Stimulated activated naive CD8-positive, alpha-beta T cell treated with anti-CD3 and anti-CD28 coated beads, Interleukin-15, Interleukin-2, amounts not matched to agents 100 U/mL and 50 U/mL, for 24 hours (primary cell): ENCODE data around the gene RALGAPA2.
"Not testable (repeated sequence)": the region's sequence is repeated elsewhere in the genome, so short reads cannot be mapped to it uniquely, and the experiment has no call there.

Experiments
- ATAC-seq: fragments of 150-1000 bp; cut with Tn5 transposase; one replicate; pipeline ENCODE4 v1.10.0; 2021
- DNase-seq: peaks from one replicate; pipeline ENCODE4 v3.0.0; 2021

The RALGAPA2 gene

DNA sequence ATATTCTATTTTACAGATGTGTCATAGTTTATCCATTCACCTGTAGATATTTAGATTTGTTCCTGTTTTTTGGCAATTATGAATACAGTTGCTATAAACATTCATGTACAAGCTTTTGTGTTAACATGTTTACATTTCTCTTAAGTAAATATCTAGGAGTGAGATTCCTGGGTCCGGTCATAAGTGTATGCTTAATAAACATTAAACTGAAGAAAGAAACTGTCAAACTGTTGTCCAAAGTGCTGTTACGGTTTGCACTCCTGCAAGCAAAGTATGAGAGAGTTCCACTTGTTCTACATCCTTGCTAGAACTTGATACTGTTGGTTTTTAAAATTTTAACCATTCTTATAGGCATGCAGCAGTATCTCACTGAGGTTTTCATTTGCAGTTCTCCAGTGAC, 138.6 kb downstream of the RALGAPA2 start:
- DNase-seq (no peak), ATAC-seq (no peak)

DNA sequence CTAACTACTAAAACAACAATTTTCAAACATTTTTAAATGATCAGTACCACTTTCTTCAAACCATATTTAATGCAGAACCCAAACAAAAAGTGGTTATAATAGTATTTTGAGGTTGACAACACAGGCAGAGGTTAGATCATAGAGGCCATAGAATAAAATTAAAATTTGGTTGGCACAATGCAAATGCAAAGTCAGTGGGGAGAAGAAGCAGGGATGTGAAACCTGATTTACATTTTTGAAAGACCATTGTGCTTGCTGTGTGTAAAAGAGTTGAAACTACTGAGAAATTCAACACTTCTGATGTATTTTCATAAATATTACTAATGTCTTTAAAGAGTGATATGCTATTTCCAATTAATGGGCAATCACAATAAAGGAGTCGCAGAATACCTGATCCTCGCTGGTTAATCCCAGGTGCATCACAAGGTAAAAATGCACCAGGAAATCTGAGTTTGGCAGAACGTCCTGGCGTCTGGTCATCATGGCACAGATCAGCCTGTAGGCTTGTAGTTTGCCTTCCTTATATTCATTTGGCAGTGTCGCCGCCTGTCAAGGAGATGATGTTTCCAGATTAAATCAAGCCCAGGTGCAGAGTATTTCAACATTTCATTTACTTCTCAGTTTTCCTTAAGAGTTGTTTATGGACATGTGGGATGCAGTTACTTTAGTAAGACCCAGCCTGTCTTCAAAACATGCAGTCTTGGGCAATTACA, 141.2 kb downstream of the RALGAPA2 start:
- DNase-seq (no peak), ATAC-seq (no peak)

DNA sequence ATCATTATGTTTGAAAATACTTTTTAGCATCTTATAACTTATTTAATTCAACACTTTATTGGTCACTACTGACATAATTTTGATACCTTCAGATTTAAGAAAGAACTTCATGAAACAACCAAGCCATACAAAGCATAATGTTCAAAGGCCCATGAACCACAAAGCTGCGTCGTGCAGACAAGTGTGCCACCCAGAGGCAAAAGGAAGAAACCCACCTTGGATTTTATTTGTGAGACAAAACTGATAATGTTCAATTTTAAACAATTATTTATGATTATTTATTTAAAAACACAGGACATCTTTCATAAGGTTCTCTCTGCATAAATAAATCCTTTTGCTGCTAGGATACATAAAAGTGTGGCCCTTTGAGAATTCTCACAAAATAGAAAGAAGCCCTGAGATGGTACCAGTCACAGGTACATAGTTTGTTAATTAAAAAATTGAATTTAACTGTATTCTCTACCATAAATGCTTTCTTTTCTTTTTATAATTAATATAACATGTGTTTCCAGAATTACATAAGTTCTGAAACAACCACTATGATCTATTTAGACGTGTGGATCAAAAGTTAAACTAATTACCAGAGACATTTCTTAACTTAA, 143.7 kb downstream of the RALGAPA2 start:
- peak; percentile 34 for DNase-seq
- ATAC-seq, result no peak

DNA sequence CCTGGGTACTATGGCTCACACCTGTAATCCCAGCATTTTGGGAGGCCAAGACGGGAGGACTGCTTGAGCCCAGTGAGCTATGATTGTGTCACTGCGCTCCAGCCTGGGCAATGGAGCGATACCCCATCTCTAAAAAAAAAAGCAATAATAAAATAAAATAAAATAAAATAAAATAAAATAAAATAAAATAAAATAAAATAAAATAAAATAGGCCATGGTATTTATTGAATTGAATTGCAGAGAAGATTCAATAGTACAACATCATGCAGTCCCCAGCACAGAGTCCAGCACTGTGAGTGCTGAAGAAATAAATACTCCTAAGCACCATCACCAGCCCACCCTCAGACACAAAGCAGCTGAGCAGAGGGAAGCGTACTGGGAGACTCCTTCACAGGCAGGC, 144.7 kb downstream of the RALGAPA2 start:
- no peak for DNase-seq
- no peak for ATAC-seq

DNA sequence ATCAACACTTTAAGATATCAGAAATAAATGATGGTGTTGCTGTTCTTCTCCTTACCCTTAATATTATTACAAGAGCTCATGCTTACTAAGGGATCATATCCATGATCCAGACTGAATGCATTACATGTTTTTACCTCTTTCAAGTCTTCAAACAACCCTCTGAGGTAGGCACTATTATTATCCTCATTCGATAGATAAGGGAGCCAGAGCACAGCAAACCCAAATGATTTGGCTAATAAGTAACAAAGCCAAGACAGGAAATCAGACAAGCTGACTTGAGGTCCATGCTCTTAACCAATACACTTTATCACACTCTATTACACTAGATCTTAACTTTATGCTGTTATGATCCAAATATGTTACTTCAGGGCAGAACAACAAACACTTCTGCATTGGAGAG, 145.9 kb downstream of the RALGAPA2 start:
- ATAC-seq (no peak), DNase-seq (no peak)

DNA sequence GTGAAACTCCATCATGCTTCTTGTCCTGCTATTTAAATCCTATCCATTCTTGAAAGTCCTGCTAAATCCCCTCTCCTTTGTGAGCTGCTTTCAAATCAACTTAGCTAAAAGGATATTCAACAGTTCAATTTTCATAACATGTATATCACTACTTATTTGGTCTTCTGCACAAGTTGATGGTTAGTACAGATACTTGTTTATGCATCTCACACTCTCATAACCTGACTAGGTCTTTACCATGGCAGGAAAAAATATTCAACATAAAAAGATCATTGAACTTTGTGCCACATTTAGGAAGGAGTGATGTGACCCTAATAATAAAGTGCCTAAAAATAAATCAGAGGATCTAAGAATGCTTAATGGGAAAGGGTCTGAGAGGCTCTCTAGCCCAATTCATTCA, 148.2 kb downstream of the RALGAPA2 start:
- DNase-seq, result no peak
- no peak for ATAC-seq

DNA sequence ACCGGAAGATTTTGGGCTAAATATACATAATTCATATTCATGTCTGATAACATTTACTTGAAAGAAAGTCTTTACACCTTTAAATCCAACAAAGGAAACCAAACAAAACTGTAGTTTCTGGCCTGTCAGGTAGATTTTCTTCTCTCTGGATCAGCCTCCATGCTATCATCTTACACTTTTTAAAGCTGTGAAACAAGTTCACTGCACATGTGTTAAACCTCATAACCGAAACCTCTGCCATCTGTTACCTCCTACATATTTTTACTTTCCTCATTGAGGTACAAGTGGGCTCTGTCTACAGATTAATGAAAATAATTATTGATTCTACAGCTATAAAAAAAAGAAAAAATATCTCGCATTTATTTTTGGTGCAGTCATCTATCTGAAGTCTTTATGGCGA, 149.9 kb downstream of the RALGAPA2 start:
- no peak for ATAC-seq
- DNase-seq, result no peak

DNA sequence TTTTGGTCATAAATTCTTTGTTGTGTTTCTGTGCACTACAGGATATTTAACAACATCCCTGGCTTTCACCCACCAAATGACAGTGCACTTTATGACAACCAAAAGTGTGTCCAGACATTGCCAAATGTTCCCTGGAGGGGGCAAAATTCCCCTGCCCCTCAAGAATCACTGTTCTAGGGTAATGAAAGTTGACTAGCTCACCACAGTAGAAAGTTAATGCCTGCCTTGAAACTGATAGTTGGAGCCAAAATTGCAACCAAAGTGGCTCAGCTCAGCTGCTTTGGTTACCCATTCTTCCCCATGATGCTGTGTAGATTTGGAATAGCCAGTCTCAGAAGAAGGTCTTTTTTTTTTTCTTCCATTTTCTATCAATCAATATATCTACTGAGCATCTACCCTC, 150.6 kb downstream of the RALGAPA2 start:
- ATAC-seq, result peak; percentile 9
- peak; percentile 4 for DNase-seq

DNA sequence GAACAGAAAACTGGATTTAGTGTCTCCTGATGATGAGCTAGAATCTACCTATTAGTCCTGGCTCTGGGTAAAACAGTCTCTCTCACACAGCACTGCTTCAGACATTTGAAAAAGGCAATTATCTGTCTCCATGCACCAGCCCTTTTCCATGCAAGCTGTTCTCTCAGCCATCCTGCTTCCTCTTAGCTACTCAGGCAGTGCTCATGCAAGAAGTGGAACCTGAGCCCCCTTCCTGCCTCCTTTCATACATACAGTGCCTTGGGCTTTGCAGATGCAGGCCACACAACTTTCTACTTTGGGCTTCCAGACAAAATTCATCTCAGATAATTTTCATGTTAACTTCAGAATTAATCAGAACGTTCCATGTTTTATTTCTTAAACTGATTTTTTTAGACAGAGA, 151.3 kb downstream of the RALGAPA2 start:
- ATAC-seq (no peak), DNase-seq (no peak)

DNA sequence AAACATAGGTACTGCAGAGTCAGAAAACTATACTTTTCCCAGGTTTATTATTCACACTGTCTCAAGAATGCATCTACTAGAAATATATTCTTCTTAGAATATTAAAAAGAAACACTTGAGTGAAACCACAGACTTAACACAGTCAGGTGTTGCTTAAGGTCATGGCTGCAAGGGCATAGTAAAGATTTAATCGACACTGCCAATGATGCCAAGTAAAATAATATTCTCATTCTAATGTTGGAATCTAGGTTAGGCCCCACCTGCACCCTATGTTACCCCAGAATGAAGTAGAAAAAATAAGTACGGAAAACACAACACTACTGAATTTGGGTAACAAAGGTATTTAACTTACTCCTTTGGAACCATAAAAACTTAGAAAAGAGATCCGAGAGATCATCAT, 155.0 kb downstream of the RALGAPA2 start:
- no peak for DNase-seq

DNA sequence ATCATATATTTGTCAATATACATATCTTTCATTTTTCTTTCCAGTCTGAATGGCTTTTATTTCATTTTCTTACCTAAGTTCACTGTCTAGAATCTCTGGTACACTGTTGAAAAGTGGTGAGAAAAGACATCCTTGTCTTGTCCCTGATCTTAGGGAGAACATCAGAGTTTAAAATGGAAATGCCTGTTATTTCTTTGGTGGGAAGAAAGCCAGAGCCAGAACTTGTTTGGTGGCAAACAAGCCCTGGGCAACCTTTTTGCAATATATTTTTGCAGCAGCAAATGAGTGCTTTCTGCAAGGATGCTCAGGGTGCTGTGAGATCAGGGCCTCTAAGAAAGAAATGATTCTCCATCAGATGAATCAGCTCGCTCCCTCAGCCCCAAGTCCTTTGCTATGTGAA, 156.6 kb downstream of the RALGAPA2 start:
- ATAC-seq (no peak), DNase-seq (no peak)

More for the DNA sequence above, 155.0 kb downstream of the RALGAPA2 start:
- ATAC-seq, result no peak

DNA sequence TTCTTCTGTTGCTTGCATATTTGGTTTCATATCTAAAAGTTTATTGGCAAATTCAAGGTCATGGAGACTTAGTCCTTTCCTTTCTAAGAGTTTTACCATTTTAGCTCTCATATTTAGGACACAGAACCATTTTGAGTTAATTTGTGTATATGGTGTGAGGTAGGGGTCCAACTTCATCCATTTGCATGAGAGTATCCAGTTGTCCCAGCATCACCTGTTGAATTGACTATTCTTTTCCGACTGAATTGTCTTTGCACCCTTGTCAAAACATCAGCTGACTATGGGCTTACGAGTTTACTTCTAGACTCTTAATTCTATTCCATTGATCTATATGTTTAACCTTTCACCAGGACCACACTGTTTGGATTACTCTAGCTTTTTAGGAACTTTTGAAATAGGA, 157.5 kb downstream of the RALGAPA2 start:
- ATAC-seq, result no peak

DNA sequence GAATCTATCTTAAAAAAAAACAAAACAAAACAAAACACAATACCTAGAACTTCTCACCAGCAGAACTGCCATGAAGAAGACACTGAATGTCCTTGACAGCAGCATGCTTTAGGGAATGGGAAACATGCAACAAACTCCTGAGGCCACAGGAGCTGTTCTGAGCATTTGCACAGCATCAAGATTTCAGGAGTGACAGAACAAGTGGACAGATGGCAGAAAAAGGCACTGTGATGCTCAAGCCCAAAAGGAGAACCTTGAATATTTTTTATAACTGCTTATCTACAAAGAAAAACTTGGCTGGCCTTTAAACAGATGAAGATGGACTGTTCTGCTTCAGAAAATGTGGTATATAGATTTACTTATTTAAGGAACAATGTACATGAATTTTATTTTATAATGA, 158.9 kb downstream of the RALGAPA2 start:
- ATAC-seq, result no peak
- no peak for DNase-seq

More for the DNA sequence above, 157.5 kb downstream of the RALGAPA2 start:
- DNase-seq, result no peak

DNA sequence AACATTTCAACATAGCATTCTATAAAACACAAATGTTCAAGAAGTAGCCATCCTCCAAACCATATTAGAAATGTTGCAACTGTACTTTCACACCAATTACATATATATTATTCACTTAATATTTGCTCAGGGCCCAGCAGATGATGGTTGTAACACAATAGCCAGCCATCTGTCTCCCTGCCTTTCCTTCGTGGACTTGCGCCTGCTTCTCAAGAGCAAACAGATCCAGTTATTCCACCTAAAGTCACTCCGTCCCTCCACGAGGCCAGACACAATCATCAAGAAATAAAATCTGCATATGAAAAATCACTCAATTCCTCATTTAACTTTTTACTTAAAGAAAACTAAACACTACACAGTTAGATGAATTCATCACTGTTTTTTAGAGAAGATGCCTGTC, 160.4 kb downstream of the RALGAPA2 start:
- ATAC-seq (no peak), DNase-seq (no peak)

DNA sequence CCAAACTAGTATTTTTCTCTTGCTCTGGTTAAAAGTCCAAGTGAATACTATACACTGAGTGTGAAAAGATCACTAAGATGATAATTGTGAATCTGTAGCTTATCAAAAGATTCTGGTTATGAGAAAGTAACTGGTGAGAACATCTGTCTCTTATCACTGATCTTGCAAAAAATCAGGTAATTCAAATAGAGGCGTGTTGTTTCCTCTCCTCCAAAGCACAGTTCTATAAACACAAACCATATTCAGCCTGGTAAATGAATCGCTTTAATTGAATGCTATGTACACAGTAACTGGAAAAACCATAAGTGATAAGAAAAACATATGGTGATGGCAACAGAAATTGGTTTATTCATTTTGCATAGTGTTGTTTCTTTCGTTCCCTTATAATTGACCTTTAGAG, 161.0 kb downstream of the RALGAPA2 start:
- no peak for ATAC-seq
- DNase-seq, result no peak

DNA sequence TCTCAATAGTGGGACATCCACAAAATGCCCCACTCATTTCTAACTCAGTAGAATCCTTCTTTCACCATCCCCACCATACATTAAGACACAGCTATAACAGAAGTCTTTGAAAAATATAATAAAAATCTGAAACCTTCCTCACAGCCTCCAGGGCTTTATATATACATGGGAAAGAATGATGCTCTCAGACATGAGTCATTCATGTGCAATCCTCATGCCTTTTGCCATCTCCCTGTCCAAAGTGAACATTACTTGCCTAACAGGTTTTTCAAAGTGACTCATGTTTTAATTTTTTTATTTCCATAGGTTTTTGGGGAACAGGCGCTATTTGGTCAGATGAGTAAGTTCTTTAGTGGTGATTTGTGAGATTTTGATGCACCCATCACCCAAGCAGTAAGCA, 162.7 kb downstream of the RALGAPA2 start:
- no peak for DNase-seq
- ATAC-seq, result peak; percentile 58

DNA sequence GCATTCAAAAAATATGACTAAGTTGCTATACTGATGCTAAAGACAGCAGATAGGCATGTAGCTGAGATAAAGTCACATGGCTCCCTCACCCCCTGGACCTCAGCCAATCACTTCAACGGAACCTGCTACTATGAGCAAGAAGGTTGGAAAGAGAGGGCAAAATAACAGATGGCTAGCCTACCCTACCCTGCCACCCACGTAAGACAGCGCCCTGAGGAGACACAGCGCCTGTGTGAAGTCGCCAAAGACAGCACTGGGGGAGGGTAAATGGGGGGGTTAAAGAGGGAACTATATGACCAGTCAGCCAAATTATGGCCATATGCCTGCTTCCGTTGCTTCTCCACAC, 163.2 kb downstream of the RALGAPA2 start:
- ATAC-seq, result no peak
- DNase-seq, result no peak

DNA sequence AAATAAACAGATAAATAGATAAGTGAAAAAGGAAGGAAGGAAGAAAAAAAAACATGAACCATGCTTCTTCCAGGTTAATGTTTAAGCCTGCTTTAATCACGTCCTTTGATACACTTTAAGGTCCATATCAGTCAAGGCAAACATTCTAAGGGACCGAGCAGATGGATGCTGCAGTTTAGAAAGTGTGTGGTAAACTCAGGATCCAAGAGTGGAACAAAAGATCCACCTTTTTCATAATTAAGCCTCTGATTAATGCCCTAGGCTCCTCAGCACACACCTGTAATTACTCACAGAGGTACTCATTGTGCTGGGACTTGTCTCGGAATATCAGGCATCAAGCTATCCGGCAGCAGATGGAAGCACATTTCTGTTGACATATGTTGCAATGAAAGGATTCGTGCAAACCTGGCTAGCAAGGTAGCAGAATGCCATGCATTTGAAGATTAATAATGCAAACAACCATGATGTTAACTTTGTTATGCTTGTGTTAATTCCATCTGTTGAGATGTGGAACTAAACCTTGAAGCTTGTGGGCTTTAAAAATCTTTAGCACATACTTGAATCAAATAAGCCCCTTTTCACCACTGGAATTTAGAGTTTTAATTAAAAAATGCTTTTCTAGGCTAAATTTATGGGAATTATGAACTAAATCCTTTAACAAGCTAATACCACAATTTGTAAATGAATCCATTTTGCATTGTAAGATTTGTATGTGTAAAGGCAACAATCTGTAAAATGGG, 163.7 kb downstream of the RALGAPA2 start:
- ATAC-seq, result no peak
- no peak for DNase-seq

DNA sequence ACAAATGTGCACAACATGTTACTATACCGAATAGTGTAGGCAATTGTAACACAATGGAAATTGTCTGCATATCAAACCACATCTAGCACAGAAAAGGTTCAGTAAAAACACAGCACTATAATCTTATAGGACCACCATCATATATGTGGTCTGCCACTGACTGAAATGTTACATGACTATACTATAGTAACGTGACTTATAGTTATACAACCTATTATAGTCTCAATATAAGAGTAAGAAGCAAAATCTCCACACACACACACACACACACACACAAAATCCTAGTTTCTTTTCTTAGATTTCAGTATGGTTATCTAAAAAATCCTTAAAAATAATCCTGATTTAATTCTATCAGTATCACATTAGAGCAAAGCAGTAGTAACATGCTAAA, 164.6 kb downstream of the RALGAPA2 start:
- no peak for DNase-seq
- ATAC-seq, result peak; percentile 28

DNA sequence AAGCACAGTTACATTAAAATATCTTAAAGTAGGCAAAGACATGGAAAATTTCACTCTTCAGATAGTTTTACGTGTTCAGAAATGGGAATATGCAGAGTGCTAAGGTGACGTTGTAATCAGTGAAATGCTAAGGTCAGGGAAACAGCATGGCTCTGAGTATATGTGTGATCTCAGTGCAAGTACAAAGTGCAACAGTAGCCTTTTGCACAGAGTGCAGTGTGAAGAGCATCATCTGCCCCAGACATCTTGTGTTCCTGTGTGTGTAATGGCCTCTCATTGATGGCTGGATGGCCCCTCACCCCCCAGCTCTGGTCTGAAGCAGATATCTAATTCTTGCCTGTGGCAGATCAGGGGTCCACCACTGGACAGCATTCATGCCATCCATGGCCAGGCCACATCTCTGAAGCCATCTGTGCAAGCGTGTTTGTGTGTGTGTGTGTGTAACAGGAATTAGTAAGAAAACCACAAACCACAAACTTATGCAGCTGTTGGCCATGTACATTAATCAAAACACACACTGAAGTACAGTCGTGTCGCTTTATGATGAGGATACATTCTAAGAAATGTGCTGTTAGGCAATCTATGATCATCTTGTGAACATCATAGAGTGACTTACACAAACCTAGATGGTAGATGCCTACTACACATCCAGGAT, 165.1 kb downstream of the RALGAPA2 start:
- DNase-seq (no peak), ATAC-seq (peak; percentile 28)

DNA sequence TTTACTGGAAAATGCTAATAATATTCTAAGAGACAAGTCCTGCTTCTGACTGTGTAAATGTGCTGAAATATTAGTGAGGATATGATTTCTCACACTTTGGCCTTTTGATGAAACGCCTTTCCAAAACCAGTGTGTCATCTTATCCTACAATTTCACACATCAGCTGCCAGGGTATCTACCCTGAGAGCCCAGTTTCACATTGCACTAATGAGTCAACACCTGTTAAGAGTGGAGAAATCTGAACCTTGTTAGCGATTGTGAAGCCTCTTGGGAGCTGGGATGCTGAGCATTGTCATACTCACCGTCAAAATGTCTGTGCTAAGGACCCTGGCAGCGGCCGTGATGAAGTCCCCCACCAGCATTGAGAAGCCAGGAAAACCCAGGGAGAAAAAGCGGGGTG, 166.0 kb downstream of the RALGAPA2 start:
- DNase-seq (no peak), ATAC-seq (peak; percentile 78)

DNA sequence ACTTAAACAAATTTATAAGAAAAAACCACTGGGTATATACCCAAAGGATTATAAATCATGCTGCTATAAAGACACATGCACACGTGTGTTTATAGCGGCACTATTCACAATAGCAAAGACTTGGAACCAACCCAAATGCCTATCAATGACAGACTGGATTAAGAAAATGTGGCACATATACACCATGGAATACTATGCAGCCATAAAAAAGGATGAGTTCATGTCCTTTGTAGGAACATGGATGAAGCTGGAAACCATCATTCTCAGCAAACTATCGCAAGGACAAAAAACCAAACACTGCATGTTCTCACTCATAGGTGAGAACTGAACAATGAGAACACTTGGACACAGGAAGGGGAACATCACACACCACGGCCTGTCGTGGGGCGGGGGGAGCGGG, 169.1 kb downstream of the RALGAPA2 start:
- ATAC-seq, DNase-seq: not testable (repeated sequence)
